Kidney tubule cell (primary cell): ENCODE data around the gene CRLF2.
"Not testable (repeated sequence)": the region's sequence is repeated elsewhere in the genome, so short reads cannot be mapped to it uniquely, and the experiment has no call there.

Experiments used
- DNase-seq: peaks from one replicate; pipeline ENCODE4 v3.0.0-alpha.2; 2018; ENCODE audit warnings: low spot score

Gene CRLF2

DNA sequence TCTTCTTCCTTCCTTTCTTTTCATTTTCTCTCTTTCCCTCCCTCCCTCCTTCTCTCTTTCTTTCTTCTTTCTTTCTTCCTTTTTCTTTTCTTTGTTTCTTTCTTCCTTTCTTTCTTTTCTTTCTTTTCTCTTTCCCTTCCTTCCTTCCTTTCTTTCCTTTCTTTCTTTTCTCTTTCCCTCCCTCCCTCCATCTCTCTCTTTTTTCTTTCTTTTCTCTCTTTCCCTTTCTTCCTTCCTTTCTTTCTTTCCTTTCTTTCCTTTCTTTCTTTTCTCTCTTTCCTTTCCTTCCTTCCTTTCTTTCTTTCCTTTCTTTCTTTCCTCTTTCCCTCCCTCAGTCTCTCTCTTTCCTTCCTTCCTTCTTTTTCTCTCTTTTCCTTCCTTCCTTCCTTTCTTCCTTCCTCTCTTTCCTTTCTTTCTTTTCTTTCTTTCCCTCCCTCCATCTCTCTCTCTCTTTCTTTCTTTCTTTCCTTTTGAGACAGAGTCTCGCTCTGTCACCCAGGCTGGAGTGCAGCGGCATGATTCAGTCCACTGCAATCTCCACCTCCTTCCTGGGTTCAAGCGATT is 44.4 kb downstream of the CRLF2 start:
- DNase-seq = no peak

DNA sequence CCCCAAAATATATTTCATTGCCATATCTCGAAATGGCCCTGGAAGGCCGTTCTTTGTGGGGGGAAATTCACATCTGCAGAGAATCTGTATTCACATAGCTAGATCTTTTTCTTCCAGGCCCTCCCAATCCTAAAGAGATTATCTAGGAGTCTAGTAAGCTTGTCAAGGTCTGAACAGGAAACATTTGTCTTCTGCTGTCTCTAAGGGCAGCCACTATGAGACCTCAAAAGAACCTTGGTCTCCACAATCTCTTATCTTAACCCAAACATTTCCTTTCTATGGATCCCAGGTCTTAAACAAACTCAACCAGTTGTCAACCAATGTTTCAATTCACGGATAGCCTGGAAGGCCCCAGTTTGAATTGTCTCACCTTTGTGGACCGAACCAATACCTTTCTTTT is 45.0 kb downstream of the CRLF2 start:
- DNase-seq = no peak

DNA sequence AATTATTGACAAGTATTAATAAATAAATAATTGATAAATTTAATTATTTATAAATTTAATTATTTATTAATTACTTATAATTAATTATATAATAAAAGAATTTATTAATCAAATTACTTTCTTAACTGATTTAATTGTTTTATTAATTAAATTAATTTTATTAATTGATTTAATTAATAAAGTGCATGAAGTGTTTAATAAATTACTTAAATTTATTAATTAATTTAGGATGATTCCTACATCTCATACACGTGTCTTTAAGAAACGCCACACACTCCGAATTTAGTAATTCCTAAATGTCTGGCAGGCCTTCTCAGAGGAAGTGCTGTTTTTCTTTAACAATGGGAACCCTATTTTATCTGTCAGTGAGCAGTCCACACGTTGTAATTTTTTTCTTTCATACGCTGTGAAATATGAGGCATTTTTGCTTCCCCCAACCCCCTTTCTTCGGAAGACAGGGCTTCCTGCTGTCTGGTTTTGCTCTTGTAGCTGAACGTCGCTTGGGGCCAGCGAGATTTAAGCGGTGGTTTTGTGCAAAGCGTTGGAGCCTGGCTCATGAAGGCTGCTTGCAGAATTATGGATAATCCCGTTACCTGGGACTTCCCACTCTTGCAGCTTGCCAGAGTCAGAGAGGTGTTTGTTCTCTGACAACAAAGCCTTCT is 46.8 kb downstream of the CRLF2 start:
- DNase-seq = no peak

DNA sequence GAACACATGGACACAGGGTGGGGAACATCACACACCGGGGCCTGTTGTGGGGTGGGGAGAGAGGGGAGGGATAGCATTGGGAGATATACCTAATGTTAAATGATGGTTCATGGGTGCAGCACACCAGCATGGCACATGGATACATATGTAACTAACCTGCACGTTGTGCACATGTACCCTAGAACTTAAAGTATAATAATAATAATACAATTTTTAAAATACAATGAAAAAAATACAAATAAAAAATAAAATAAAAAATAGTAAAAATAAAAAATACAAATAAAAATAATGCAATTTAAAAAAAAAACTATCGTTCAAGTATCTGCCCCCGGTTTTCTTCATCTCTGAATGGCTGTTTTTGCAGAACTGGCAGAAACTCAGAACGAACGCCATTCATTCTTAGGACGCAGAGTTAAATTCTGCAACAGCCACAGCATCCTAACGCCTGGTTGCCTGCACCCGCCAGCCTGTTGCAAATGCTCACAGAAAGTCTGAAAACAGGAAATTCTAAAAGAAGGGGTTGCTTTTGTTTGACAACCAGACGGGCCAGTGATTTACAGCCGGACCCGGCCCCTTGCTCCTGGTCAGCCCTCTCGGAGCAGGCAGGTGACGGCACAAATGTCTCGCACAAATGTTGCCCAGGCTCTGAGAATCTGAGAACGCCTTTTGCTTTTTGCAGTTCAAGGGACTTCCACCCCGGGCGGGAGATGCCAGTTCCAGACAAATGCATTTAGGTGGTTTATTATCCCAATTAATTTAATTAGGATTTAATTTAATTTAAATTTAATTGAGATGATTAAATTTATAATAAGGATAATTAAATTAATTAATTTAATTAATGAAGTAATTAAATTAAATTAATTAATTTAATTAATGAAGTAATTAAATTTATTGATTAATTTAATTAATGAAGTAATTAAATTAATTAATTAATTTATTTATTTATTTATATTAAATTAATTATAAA is 47.8 kb downstream of the CRLF2 start:
- DNase-seq = no peak

DNA sequence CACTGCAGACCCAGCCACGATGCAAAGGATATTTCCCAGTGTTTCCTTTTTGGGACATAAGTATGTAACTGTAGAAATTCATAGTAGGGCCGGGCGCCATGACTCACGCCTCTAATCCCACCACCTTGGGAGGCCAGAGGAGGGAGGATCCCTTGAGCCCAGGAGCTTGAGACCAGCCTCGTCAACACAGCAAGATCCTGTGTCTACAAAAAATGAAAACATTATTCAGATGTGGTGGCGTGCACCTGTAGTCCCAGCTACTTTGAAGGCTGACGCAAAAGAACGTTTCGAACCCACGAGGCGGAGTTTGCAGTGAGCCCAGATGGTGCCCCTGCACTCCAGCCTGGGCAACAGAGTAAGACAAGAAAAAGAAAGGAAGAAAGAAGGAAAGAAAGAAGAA is 49.2 kb downstream of the CRLF2 start:
- DNase-seq = no peak

DNA sequence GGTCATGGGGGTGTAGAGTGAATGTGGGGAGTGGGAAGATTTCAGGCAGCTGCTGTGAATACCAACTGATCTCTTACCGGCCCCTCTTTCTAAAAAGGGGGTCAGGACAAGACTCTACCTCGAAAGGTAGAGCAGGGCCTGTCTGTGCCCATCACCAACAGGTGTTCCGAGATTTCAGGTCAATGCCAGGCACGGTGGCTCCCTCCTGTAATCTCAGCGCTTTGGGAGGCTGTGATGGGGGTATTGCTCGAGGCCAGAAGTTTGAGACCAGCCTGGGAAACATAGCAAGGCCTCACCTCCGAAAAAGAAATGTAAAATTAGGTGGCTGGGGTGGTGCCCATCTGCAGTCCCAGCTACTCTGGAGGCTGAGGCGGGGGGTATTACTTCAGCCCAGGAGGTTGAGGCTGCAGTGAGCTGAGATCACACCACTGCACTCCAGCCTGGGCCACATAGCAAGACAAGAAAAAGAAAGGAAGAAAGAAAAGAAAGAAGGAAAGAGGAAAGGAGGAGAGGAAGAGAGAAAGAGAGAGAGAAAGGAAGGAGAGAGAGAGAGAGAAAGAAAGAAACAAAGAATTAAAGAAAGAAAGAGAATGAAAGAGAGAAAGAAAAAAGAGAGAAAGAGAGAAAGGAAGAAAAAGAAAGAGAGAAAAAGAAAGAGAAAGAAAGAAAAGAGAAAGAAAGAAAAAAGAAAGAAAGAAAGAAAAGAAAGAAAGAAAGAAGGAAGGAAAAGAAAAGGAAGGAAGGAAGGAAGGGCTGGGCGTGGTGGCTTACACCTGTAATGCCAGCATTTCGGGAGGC is 50.1 kb downstream of the CRLF2 start:
- DNase-seq = no peak

DNA sequence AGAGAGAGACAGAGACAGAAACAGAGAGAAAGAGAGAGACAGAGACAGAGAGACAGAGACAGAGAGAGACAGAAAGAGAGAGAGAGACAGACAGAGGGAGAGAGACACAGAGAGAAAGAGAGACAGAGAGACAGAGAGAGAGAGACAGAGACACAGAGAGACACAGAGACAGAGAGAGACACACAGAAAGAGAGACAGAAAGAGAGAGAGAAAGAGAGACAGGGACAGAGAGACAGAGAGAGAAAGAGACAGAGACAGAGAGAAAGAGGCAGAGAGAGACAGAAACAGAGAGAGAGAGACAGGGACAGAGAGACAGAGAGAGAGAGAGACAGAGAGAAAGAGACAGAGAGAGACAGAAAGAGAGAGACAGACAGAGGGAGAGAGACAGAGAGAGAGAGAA is 52.9 kb downstream of the CRLF2 start:
- DNase-seq = no peak

DNA sequence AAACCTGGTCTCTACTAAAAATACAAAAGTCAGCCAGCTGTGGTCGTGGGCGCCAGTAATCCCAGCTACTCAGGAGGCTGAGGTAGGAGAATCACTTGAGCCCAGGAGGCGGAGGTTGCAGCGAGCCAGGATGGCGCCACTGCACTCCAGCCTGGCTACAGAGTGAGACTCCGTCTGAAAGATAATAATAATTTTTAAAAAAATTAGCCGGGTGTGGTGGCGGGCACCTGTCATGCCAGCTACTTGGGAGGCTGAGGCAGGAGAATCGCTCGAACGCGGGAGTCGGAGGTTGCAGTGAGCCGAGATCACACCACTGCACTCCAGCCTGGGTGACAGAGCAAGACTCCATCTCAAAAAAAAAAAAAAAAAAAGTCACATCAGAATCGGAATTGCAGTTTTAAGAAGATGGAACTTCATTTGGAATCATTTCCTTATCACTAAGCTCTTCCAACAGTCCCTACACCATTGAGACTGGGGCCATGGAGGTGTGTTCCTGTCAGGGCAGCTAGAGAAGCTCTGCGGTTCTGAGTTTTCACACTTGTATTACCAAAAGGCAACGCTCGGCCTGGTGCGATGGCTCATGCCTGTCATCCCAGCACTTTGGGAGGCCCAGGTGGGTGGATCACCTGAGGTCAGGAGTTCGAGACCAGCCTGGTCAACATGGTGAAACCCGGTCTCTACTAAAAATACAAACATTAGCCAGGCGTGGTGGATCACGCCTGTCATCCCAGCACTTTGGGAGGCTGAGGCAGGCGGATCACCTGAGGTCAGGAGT is 55.6 kb downstream of the CRLF2 start:
- not testable (repeated sequence) for DNase-seq

DNA sequence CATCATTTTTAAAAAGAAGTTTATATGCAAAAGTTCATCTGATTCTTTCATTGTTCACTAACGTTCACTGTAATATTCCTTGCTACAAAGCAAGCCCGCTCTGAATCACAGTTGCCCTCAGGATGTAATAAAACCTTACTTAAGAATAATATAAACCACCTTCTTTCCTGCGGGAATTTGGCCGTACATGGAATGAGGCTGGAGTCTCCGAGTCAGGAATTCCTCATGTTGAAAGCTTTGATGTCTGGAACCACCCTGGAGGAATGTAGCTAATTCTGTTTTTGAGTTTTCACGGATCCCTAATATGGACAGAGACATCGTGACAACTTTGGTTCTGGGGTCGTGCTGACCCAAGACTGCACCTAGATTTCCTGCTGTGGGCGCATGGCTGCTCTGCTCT is 58.5 kb downstream of the CRLF2 start:
- DNase-seq = no peak

DNA sequence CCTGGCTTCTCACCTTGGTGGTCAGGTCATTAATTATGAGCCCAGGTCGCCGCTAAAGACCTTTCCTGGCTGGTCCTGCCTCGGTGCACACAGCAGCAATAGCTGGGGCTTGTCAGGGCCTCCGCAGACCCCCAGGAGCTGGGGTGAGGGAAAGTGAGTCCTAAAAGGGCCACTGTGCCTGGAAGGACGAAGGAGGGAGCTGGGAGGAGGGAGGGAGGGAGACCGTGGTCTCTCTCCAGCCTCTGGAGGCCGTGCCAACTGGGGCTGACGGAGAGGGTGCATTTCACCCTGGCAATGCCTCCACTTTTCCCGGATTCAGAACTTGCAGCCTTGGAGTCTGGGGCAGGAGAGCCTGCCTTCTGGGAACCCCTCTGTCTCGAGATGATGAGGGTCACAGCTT is 60.4 kb downstream of the CRLF2 start:
- DNase-seq = no peak

DNA sequence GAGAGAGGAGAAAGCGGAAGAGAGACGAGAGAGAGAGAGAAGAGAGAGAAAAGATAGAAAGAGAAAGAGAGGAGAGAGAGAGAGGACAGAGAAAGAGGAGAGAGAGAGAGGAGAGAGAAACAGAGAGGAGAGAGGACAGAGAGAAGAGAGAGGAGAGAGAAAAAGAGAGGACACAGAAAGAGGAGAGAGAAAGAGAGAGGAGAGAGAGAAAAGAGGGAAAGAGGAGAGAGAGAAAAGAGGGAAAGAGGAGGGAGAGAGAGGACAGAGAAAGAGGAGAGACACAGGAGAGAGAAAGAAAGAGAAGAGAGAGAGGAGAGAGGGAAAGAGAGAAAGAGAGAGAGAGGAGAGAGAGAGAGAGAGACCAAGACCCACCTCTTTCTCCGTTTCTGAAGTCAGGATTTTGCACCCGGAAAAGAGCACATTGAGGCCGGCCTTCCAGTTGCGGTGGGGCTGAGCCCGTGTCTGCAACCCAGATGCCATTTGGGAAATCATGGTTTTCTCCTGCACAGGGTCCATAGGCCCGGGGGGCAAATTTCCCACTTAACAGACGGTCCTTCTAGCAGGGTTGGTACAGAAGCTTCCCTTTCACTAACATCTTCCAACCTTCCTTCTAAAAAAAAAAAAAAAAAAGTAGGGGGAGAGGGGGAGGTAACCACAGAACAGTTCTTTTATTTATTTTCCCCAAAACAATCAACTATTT is 60.9 kb downstream of the CRLF2 start:
- DNase-seq = no peak

DNA sequence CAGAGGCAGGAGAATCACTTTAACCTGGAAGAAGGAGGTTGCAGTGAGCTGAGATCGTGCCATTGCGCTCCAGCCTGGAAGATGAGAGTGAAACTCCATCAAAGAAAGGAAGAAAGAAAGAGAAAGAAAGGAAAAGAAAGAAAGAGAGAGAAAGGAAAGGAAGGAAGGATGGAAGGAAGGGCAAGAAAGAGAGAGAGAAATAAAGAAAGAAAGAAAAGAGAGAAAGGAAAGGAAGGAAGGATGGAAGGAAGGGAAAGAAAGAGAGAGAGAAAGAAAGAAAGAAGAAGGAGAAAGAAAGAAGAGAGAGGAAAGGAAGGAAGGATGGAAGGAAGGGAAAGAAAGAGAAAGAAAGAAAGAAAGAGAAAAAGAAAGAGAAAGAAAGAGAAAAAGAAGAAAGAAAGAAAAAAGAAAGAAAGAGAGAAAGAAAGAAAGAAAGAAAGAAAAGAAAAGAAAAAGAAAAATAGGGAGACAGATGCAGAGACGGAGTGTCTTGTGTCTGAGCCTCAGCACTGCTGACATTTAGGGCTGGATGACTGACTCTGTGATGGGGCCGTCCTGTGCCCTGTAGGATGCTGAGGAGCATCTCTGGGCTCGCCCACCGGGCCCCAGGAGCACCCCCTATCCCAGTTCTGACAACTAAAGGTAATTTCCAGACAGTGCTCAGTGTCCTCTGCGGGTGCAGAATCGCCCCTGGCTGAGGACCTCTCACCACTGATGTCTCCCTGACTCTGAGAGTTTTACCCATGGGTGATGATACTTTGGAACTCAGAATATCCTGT is 61.7 kb downstream of the CRLF2 start:
- DNase-seq = no peak

DNA sequence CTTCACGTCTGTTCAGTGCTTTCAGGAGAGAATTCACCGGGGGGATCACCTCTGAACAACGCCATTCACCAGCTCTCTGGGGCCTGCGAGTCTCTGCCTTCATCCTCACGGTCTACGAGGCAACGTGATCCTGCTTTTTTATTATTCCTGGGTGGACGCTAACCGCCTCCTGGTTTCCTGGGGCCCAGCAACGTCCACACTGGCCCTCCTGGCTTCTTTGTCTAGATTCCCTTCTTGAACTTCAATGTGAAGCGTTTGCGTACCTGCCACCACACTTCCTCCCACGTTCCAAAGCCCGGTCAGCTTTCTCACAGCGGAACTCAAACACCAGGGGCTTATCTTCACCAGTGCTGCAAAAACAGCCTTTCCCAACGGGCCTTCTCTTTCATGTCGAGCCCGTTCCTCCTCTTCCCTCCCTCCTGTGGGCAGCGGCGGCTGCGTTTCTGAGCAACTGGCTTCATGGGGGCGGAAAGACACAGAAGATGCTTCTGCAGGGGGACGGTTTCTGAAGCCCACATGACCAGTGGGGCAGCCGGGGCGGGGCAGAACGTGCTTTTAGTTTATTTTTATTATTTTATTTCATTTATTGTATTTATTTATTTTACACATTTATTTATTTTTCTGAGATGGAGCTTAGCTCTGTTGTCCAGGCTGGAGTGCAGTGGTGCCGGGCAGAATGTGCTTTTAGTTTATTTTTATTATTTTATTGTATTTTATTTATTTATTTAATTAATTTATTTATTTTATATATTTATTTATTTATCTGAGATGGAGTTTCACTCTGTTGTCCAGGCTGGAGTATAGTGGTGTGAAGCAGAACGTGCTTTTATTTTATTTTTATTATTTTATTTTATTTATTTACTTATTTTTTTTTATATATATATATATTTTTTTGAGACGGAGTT is 64.6 kb downstream of the CRLF2 start:
- no peak for DNase-seq

DNA sequence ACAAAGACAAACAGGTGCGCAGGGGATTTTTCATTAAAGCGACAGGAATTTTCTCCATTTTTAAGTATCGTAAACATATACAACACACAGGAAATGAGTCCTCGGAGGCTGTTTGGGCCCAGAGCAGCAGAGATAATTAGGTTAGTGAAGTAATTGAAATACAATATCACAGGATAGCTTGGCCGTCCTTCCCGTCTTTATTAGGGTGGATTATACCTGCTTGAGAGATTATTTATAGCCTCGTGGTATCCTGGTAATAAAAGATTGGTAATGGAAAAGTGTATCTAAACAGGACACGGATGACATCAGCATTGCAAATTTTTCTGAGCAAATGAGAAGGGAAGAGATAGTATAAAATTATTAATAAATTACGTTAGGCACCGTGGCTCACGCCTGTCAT is 68.2 kb downstream of the CRLF2 start:
- DNase-seq = no peak
